ENCODE data around the gene CAMK4.

DNA sequence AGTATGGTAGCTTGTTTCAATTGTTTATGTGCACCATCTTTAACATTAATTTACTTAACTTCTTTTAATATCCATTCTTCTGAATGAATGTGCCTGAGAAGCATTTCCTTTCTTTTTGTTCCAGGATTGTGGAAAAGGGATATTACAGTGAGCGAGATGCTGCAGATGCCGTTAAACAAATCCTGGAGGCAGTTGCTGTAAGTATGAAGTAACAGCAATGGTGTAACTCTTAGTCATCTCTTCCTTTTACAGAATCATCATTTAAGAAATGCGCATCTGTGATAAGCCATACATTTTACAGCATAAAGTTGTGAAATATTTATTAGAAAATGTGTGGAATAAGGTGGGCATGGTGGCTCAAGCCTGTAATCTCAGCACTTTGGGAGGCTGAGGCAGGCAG, 170.4 kb downstream of the CAMK4 start:
- TF ChIP-seq POLR2A (IDR thresholded peaks at IDR 0.05) = no peak
- TF ChIP-seq, protein P1, sequence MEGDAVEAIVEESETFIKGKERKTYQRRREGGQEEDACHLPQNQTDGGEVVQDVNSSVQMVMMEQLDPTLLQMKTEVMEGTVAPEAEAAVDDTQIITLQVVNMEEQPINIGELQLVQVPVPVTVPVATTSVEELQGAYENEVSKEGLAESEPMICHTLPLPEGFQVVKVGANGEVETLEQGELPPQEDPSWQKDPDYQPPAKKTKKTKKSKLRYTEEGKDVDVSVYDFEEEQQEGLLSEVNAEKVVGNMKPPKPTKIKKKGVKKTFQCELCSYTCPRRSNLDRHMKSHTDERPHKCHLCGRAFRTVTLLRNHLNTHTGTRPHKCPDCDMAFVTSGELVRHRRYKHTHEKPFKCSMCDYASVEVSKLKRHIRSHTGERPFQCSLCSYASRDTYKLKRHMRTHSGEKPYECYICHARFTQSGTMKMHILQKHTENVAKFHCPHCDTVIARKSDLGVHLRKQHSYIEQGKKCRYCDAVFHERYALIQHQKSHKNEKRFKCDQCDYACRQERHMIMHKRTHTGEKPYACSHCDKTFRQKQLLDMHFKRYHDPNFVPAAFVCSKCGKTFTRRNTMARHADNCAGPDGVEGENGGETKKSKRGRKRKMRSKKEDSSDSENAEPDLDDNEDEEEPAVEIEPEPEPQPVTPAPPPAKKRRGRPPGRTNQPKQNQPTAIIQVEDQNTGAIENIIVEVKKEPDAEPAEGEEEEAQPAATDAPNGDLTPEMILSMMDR (IDR thresholded peaks at IDR 0.05) = no peak
